NCI-H2029 treated with DMSO at 0.1 percent for 48 hours (cell line): ENCODE data around the gene GALR2.

Experiments
- DNase-seq: peaks from one replicate; lab custom pipeline; 2025; lab: John Stamatoyannopoulos, UW

The GALR2 gene

GRCh38 chr17:76079956-76080767, 5.6 kb downstream of the GALR2 start:
- no peak for DNase-seq

GRCh38 chr17:76080768-76081287, 6.2 kb downstream of the GALR2 start:
- DNase-seq, result no peak

- DNase-seq, result no peak
These were observed 7.0 kb downstream of the GALR2 start for GRCh38 chr17:76081295-76082210.

- DNase-seq, result no peak
These were observed 8.0 kb downstream of the GALR2 start for GRCh38 chr17:76082326-76083251.

GRCh38 chr17:76083536-76084182, 9.1 kb downstream of the GALR2 start:
- no peak for DNase-seq

GRCh38 chr17:76085066-76085730, 10.6 kb downstream of the GALR2 start:
- DNase-seq, result no peak

- no peak for DNase-seq
These were observed 11.3 kb downstream of the GALR2 start for GRCh38 chr17:76085731-76086366.

GRCh38 chr17:76086384-76086783, 11.8 kb downstream of the GALR2 start:
- no peak for DNase-seq

- no peak for DNase-seq
These were observed 12.9 kb downstream of the GALR2 start for GRCh38 chr17:76087531-76087930.

GRCh38 chr17:76088041-76088867, 13.7 kb downstream of the GALR2 start:
- no peak for DNase-seq

GRCh38 chr17:76088868-76089576, 14.4 kb downstream of the GALR2 start:
- DNase-seq, result no peak

- no peak for DNase-seq
These were observed 15.3 kb downstream of the GALR2 start for GRCh38 chr17:76089680-76090516.

GRCh38 chr17:76090517-76091129, 16.0 kb downstream of the GALR2 start:
- no peak for DNase-seq

GRCh38 chr17:76091526-76092286, 17.1 kb downstream of the GALR2 start:
- DNase-seq, result no peak

GRCh38 chr17:76092526-76093413, 18.2 kb downstream of the GALR2 start:
- DNase-seq, result no peak
